GM19372 (cell line): ENCODE data around the gene PLPPR5.
A peak's percentile ranks its signal among the peaks of the same experiment; 100 is the strongest.
"Not testable (repeated sequence)": the region's sequence is repeated elsewhere in the genome, so short reads cannot be mapped to it uniquely, and the experiment has no call there.

Source experiments
- ATAC-seq: cut with Tn5 transposase; IDR thresholded peaks from one replicate; pipeline ENCODE4 v1.9.1; 2021; ENCODE audit warnings: mild to moderate bottlenecking, low read depth, moderate library complexity; ENCODE audit not compliant: unreplicated experiment

The PLPPR5 gene, protein sequence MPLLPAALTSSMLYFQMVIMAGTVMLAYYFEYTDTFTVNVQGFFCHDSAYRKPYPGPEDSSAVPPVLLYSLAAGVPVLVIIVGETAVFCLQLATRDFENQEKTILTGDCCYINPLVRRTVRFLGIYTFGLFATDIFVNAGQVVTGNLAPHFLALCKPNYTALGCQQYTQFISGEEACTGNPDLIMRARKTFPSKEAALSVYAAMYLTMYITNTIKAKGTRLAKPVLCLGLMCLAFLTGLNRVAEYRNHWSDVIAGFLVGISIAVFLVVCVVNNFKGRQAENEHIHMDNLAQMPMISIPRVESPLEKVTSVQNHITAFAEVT

DNA sequence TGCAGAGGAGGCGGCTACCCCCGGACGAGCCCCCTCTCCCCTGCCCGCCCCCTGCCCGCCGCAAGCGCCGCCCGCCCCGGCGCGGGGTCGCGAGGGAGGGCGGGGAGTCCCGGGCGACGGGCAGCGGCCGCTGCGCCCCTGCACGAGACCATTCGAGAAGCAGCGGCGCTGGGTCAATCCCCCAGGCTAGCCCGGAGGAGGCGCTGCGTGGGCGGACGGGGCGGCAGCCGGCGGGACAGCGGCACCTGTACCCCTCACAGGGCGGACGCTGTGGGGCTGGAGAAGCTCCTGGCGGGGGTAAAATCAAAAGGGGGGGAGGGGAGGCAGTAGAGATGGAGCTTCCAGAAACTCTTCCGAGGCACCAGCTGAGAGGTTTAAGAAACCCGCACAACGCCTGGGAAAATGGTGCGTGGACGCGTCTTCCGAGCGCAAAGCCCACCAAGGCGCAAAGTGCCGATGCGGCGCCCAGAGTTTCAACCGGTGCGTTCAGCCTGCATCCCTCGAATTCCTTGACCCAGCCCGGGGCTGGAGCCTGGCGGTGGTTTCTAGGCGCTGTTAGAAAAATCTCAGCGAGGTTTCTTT is at the start of gene PLPPR5:
Gene PLPPR5 (minus strand): TSS at position 1 of the 582 bp plus-strand sequence. CDS start 190 bp downstream, outside the sequence.
- ATAC-seq: no peak

DNA sequence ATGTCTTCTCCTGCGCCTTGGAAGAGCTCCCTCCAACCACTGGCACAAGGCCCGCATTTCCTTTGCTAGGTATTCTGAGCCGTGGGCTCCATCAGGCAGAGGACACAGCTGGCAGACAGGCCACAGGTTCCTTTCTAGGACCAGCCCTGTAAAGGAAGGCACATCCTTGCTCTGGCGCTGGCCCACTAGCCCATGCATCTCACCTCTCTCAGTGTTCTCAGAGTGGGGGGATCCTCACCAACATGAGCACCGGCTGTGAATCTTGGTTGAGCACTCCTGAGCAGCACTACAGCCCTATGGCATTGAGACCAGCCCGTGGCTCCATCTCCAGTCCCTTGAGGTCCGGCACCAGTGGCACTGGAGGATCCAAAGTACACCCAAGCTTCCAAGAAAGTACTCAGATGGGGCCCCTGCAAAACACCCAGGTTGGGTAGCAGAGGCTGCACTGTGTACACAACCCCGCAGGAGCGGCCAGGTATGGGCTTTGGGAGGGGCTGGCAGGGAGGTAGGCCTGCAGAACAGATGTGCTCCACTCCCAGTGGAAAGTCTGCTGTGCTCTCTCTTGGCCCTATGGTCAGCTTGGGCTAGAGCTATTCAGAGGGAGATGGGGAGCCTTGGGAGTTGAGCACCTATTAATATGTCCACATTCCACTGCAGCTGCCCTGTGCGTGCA is 47.1 kb upstream of the PLPPR5 start:
- ATAC-seq: no peak

DNA sequence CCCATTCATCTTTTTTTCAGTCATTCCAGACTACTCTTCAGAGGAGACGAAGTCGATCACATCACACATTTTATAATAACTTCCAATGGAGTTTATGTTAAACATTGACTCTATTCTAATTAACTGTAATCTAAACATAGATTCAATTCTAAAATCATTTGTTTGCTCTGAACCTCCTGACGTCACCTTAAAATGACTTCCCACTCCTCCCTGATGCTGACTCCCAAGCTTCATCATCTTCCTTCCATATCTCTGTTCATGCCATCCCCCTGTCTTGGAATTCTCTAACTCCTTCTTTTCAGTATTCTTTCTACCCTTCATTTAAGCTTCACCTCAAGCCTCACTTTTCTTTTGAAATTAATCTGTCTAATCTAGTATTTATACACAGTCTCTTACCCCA is 45.1 kb upstream of the PLPPR5 start:
- no peak for ATAC-seq

DNA sequence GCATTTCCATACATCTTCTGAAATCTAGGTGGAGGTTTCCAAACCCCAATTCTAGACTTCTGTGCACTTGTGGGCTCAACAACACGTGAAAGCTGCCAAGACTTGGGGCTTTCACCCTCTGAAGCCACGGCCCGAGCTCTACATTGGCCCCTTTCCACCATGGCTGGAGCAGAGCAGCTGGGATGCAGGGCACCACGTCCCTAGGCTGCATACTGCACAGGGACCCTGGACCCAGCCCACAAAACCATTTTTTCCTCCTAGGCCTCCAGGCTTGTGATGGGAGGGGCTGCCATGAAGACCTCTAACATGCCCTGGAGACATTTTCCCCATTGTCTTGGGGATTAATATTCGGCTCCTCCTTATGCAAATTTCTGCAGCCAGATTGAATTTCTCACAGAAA is 32.1 kb upstream of the PLPPR5 start:
- not testable (repeated sequence) for ATAC-seq

DNA sequence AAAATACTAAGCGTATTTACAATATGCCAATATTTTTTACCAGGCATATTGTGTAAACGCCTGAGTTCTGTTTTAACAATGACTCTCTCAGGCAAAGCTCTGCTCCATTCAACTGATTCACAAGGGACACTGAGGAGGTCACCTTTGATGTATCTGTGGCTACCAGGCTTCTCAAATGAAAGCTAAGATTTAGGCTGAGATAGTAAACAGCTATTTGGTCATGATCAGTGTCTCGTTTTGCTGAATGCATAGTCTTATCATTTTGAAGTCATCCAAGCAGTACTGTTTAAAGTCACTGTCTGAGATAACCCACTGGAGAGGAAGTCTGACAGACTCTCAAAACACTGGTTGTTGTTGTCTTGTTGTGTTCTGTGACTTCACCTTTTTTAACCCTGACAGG is 13.7 kb upstream of the PLPPR5 start:
- ATAC-seq: no peak

DNA sequence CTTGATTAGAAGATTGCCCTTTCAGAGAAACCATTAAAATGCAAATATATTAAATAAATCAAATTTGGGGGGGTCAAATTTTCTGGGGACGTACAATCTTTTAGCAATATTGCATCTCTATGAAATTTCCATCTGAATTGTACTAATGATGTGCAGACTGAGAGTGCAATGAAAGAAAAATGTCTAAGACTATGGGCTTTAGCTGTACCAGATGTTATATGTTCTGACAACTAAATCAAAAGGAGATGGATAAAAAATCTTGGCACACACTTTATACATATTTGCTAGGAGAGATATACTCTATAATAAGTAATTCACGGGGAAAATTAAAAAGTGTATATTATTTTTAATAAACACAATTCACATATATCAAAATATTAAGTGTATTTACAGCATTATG is 13.0 kb upstream of the PLPPR5 start:
- no peak for ATAC-seq

DNA sequence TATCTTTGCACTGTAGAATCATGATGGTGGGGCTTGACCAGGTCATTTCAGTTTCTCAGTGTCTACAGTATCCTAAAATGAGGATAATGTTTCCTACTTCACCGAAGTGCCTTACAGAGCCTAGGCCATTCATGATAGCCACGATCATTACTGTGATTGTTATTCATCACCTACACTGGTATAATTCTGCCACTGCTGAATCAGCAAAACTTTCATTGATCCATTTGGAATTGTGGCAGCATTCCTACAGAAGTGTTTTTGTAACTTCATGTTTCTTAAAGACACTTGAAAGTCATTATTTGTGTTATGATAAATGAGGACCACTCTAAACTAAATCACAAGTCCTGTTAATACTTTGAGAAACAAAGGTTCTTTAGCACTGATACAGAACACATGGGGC is 6.0 kb upstream of the PLPPR5 start:
- ATAC-seq: no peak

DNA sequence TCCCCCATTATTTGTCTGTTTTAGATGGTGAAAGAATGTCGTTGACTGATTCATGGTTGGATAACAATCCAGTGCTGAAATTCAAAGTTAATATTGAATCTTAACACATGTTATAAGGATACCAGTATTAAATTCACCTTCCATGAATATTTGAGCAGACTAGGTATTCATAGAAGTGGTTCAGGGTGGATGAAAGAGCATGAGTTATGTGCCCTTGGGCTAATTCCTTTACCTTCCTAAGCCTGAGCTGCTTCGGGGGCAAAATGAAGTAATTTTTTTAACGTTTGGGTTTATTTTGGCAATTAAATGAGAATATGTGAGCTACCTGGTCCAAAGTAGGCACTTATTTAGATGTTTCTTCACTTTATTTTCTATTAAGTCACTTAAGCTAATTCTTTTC is 2.7 kb upstream of the PLPPR5 start:
- ATAC-seq: no peak

DNA sequence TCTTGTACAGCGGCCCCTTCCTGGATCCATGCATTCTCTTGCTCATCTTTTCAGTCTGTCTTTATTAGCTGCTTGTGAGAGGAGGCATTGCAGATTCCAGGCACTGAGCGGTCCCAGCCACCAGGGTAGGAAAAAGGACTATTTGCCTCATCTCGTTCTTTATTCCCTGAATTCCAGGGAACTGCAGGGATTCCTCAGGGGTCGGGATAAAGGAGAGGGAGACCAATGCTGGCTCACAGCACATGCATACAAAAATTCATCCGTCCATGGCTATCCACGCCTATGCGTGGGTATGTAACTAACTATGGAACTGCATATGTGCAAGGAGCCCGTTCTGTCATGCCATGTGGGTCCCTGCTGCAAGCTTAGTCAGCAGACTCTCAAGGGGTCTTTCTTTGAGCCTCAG is 879 bp upstream of the PLPPR5 start:
- ATAC-seq: no peak

DNA sequence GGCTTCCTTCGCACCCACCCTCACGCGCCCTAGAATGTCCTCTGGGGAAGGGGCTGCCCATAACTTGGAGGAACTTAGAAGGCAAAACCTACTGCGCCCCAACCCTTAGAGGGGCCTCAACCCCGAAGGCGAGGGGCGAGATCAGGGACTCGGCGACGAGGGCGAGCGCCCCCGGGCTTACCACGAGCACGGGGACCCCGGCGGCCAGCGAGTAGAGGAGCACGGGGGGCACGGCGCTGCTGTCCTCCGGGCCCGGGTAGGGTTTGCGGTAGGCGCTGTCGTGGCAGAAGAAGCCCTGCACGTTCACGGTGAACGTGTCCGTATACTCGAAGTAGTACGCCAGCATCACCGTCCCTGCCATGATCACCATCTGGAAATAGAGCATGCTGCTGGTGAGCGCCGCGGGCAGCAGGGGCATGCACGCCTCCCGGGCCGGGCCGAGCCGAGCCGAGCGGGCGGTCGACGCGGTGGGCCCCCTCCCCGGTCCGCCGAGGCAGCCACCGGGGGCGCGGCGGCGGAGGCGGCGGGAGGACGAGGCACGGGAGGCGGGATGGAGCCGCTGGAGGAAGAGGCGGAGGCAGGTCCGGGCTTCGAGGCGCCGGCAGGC is 304 bp downstream of the PLPPR5 start:
- no peak for ATAC-seq

DNA sequence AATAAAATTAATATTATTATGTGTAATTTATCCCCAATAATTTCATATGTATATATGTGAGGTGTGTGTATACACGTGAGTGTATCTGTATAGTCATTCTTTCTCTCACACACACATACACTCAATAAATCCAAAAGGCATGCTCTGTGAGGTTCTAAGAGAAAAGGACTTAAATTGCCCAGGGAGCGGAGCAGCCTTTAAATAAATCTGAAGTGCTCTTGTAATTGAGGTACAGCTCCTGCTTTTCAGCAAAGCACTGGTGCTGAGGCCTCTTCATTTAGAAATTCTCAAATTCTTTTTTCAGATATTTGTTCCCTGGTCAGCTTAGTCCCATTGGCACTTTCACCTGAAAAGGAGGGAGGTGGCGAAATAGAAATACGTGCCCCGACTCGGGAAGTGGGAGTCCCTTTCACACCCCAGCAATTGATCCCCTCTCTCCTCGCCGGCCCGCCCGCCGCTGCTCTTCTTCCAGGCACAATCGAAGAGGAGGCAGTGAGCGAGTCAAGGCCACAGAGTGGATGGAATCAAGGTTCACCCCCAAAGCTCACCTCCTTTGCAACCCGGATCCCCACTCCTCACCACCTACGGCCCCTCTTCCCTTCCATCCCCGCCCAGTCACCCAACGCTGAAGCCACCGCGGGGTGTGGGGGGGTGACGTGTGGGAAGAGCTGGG is 944 bp downstream of the PLPPR5 start:
- no peak for ATAC-seq

DNA sequence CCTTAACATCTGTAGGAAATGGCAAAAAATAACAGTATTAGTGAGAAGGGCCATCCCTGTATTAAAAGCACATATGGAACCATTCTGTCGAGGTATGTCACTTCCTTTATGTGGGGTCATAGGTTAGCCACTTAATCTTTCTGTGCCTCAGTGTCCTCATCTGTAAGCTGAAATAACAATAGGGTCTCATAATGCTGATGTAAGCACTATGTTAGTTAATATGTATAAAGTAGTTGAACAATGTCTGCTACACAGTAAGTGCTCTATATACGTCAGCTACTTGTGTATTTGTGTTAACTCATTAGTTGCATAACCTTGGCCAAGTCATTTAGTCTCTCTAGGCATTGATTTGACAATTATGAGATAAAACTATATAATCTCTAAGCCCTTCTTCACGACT is 11.8 kb downstream of the PLPPR5 start:
- no peak for ATAC-seq

DNA sequence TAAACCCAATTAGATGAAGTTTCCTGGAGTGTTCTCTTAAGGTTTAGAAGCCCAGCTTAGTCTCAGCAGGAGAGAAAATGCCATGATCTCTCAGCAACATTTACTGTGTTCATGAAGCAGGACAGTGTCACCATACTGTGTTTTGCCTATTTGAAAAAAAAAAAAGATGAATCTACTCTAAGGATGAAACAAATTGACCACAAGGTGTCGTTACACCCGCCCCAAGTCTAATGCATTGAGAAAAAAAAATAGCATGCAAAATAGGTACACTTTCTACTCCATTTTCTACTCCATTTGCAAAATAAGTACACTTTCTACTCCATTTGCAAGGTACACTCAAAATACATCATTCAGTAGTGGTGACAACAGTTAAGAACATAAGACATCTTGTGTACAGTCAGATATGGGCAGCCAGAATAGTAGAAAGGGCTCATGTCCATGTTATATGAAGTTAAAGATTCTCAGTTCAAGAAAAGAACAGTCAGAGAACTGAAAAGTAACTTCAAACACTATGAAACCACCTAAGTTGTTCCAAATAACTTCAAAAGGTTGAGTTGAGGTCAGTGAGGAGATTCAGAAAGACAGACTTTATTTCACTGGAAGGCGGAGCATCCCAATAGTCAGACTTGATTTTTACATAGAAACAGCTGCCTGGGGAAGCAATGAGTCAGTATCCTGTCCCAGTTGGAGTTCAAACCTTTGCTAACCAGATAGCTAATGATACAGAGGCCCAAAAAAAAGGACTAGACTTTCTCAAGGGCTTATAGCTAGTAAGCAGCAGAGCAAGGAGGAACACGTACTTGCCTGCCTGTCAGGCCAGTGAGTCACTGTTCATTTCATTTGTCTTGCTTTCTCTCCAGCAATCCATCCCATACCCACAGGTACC is 13.3 kb downstream of the PLPPR5 start:
- ATAC-seq: peak; percentile 52

DNA sequence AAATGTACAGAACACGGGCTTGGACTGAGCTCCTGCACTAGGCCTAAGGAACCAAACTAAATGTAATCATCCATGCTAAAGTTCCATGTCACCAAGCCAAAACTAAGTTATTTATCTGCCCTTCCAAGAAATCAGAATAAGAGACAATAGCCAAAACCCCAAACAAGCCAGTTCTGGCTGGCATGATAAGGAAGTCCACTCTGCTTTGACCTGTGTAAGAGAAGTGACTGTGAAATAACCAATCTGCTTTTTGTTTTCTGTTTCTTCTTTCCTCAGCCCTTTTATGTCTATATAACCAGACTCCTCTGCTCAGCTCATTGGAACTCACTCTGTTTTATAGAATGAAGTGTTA is 15.1 kb downstream of the PLPPR5 start:
- ATAC-seq: no peak

DNA sequence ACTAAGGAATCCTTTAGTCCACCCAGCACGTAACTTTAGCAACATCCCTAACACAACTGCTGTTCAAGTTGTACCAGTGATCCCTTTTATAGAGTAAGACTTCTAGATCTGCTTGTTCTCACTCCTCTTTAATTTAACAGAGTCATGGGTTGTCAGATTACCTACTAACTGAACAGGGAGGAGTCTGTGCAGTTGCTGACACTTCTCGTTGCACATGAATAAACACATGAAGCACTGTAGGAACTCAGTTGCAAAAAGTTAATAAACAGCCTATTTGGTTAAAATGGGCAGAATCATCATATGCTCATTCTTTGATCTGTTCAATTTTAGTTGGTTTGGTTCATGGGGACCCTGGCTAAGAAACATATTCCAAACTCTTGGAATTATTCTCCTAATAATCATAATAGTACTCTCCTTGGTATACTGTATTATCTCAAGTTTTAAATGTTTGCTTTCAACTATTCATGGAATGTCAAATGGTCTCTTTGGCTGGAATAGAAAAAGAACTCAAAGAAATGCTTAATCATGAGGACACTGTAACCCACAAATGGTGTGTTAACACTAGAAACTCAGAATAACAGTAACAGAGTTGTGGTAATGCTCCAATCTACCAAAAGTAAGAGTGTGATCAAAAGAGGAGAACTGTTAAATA is 15.6 kb downstream of the PLPPR5 start:
- ATAC-seq: no peak

DNA sequence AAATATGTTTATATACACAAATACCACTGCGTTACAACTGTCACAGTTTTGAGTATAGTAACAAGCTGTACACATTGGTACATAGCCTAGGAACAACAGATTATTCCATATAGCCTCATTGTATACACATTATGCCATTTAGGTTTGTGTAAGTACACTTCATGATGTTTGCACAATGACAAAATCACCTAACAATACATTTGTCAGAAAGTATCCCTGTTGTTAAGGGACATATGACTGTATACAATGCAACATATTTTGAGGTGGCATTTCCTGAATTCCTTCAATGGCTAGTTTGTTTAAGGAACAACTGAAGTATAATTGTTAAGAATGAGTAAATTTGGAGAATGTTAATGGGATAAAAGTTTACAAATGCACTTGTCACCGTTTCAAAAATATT is 19.0 kb downstream of the PLPPR5 start:
- no peak for ATAC-seq

DNA sequence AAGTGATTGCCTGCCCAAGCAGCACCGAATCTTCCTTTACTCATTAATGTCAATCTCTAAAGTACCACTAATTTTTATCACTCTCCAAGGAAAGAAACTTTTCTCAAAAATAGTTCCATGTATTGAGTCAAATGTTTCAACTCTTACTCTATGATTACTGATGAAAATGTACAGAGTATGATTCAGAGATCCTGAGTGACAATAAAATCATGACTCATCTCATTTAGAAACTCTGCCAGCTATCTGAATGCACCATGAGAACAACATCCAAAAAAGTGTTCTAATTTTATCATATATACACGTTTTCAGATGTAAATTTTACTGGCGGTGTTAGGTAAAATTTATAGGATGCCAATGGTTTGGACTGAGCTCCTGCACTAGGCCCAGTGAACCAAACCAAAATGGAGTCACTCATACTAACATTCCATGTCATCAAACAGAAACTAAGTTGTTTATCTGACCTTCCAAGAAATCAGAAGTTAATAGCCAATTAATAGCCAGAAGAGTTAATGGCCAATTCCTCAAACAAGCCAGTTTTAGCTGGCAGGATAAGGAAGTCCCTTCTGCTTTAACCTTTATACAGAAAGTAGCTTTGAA is 22.6 kb downstream of the PLPPR5 start:
- no peak for ATAC-seq

DNA sequence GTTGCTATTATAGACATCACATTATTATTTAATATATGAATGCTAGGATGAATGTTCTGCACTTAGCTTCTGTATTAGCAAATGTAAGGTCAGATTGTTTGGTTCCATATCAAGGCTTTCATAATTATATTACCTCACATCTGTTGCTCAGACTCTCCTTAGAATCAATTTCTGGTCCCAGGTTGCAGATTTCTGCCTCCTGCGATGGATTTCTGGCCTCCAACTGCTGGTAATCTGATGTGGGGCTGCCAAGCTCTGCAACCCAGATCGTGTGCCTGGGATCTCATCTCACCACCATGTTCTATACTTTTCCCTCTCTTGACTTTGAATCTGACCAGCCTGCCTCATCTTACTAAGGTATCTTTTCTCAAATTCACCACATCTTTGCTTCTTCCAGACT is 25.2 kb downstream of the PLPPR5 start:
- no peak for ATAC-seq

DNA sequence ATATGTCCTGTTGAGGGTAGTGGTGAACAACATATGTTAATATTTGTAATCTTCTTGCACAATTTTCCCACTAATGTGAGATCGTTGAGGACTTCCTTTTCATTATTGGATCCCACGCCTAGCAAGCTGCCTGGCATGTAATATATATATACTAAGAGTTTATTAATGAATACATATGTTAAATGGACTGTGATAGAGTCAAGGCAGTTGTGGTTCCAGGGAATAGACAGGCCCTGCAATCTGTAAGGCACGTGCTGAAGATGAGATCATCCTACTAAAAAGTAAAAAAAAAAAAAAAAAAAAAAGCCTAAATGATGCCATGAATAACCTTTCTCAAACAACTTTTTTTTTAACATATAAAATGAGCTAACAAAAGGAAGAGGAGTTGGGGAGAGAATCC is 28.9 kb downstream of the PLPPR5 start:
- ATAC-seq: no peak
